SW480 (cell line): ENCODE results near the gene CTRB1.
"Not testable (repeated sequence)": the region's sequence is repeated elsewhere in the genome, so short reads cannot be mapped to it uniquely, and the experiment has no call there.

Experiments
- DNase-seq: peaks from one replicate; pipeline ENCODE4 v3.0.0-alpha.2; 2016; ENCODE audit warnings: low spot score

CTRB1 gene

GRCh38 chr16:75241955-75242354, 23.2 kb downstream of the CTRB1 start:
- no peak for DNase-seq

- DNase-seq = not testable (repeated sequence)
These were observed 23.8 kb downstream of the CTRB1 start for GRCh38 chr16:75242436-75243078.

- DNase-seq = no peak
These were observed 25.0 kb downstream of the CTRB1 start for GRCh38 chr16:75243667-75244224.

GRCh38 chr16:75244225-75244809, 25.5 kb downstream of the CTRB1 start:
- no peak for DNase-seq

GRCh38 chr16:75244844-75245758, 26.3 kb downstream of the CTRB1 start:
- peak; percentile 90 for DNase-seq

- no peak for DNase-seq
These were observed 27.9 kb downstream of the CTRB1 start for GRCh38 chr16:75246504-75247205.

GRCh38 chr16:75247249-75247648, 28.5 kb downstream of the CTRB1 start:
- no peak for DNase-seq

GRCh38 chr16:75248142-75248535, 29.4 kb downstream of the CTRB1 start:
- no peak for DNase-seq

GRCh38 chr16:75248536-75249380, 30.0 kb downstream of the CTRB1 start:
- DNase-seq = no peak

GRCh38 chr16:75249441-75249840, 30.7 kb downstream of the CTRB1 start:
- DNase-seq = no peak

GRCh38 chr16:75250089-75250808, 31.5 kb downstream of the CTRB1 start:
- DNase-seq = no peak

GRCh38 chr16:75250809-75251279, 32.1 kb downstream of the CTRB1 start:
- no peak for DNase-seq

GRCh38 chr16:75251280-75252048, 32.7 kb downstream of the CTRB1 start, which contains the start of gene BCAR1:
TSS of gene BCAR1 (minus strand) at chr16:75251624. CDS start at chr16:75251482, 142 bp downstream.
- peak; percentile 74 for DNase-seq

GRCh38 chr16:75252049-75252864, 33.5 kb downstream of the CTRB1 start:
- DNase-seq = no peak

- DNase-seq = no peak
These were observed 34.4 kb downstream of the CTRB1 start for GRCh38 chr16:75252946-75253911.

- no peak for DNase-seq
These were observed 35.6 kb downstream of the CTRB1 start for GRCh38 chr16:75254359-75254837.

- no peak for DNase-seq
These were observed 37.3 kb downstream of the CTRB1 start for GRCh38 chr16:75256059-75256571.
